ENCODE results near the gene LRRC63. TPM values are rescaled to one million over a fixed set of nuclear protein-coding genes. Genes with fewer than 3 reads are reported as not detected.

LRRC63 gene
- polyA plus RNA-seq, 1 of the 3 experiments (the other 2 are of a cell fraction), result 0.03 TPM

DNA sequence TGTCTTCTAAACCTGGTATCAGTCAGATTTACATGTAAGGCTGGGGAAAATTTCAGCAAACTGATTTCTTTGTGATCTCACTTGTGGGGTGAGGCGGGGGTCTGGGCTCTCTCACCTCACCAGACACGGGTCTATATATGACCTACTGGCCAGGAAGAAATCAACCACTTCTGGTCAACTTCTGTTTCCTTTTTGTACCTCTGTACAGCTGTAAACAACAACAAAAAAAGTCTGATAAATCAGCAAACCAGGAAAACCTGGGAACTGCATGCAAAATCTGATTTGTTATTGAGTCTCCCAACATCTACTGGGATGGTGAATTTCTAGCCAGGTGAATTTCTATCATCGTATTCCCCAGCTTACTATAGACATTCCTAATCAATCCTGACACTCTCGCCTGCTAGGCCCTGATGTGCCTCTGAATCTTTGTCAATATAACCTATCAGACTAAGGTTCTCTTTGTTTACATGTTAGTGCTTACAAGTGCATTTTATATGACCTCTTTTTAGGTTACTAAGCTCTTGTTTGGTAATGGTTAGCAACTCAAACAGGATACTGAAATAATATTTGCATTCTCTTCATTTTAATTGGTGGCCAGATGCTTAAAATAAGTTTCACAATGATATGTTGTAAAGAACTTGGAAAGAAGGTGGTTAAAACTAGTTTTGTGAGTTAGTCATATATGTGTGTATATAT lies 77.7 kb downstream of the LRRC63 start:
- POLR2A ChIA-PET, result no interaction called here
- no peaks in the 10 kb centered on the region for H3K9me2 ChIP-seq
- H3K27me3 ChIP-seq (ENCODE audit: insufficient read depth), result no peaks in the 10 kb centered on the region
- H2AFZ ChIP-seq (ENCODE audit: low read depth), result no peak overlapping the region
- H3K79me2 ChIP-seq (ENCODE audit: insufficient read depth), result no peaks in the 10 kb centered on the region
- no peaks in the 10 kb centered on the region for H3K4me1 ChIP-seq (ENCODE audit: control insufficient read depth in 1 of 2, insufficient read depth in 2 of 2, low read depth in 1 of 2, low read length in 1 of 2)
- H3K4me2 ChIP-seq, result no peak overlapping the region
- no peaks in the 10 kb centered on the region for H3F3A ChIP-seq (replicated peaks; ENCODE audit: insufficient read depth)
- peak overlapping the region in 1 of 2 experiments; percentile 13; a peak in 1 of 4 replicates for H3K4me3 ChIP-seq (ENCODE audit: low read depth in 2 of 2, low read length in 1 of 2)
- no peak for DNase-seq
- H3K9me3 ChIP-seq, result no peaks in the 10 kb centered on the region
- CTCF ChIA-PET, result interaction anchor here (0.8 to 3.0 kb wide), 11 partner anchors 9 to 146 kb away, joined by 3 to 16 read pairs (median 3); no protein-coding TSS in a partner anchor
- no peak overlapping the region for H3K9ac ChIP-seq
- no peaks in the 10 kb centered on the region for H3K36me3 ChIP-seq (replicated peaks in 1 of 2; ENCODE audit: control insufficient read depth in 1 of 2, insufficient read depth in 2 of 2, low read length in 1 of 2)
- no peak overlapping the region for H3K27ac ChIP-seq (ENCODE audit: low read depth in 2 of 2, low read length in 1 of 2)
- WGBS (ENCODE audit: low lambda C conversion rate), result 51% methylated on average over 4 of the region's 4 CpGs
- no peaks in the 10 kb centered on the region for H4K20me1 ChIP-seq (ENCODE audit: insufficient read depth)
- TF ChIP-seq FOSL2 (IDR thresholded peaks at IDR 0.05; ENCODE audit: borderline replicate concordance, low read depth) (no peak), RAD21 (IDR thresholded peaks at IDR 0.05; ENCODE audit: low read length) (no peak), FOXM1 (IDR thresholded peaks at IDR 0.05; ENCODE audit: low read depth) (no peak), RCOR1 (IDR thresholded peaks at IDR 0.05; ENCODE audit: low read length) (no peak), TCF12 (IDR thresholded peaks at IDR 0.05) (no peak), ZBTB33 (IDR thresholded peaks at IDR 0.05; ENCODE audit: borderline replicate concordance, low read depth) (no peak)

DNA sequence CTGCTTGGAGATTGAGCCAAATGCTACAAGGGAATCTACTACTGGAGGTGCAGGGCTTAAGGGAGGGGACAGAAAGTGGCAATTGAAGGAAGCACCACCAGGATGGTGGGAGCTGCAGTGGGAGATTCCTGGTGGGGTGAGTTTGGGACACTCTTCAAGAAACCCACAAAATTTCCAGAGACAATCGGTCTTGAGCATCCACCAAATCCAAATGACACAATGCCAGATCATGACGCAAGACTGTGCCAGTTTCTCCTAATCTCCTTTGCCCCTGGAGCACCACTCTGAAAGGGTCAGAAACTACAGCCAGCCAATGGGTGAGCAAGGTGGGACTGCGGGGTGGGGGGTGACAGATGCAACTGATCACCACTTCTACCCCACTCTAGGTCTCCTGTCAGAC lies 78.7 kb downstream of the LRRC63 start:
- Histone ChIP-seq H4K20me1 (ENCODE audit: insufficient read depth) (no peaks in the 10 kb centered on the region), H3K9me2 (no peaks in the 10 kb centered on the region), H2AFZ (ENCODE audit: low read depth) (no peak overlapping the region), H3F3A (replicated peaks; ENCODE audit: insufficient read depth) (peaks cover 2% of the 10 kb centered on the region), H3K9me3 (no peaks in the 10 kb centered on the region), H3K4me2 (no peak overlapping the region), H3K27me3 (ENCODE audit: insufficient read depth) (no peaks in the 10 kb centered on the region), H3K36me3 (replicated peaks in 1 of 2; ENCODE audit: control insufficient read depth in 1 of 2, insufficient read depth in 2 of 2, low read length in 1 of 2) (no peaks in the 10 kb centered on the region), H3K79me2 (ENCODE audit: insufficient read depth) (no peaks in the 10 kb centered on the region), H3K4me3 (ENCODE audit: low read depth in 2 of 2, low read length in 1 of 2) (no peak overlapping the region), H3K9ac (no peak overlapping the region), H3K27ac (ENCODE audit: low read depth in 2 of 2, low read length in 1 of 2) (no peak overlapping the region), H3K4me1 (ENCODE audit: control insufficient read depth in 1 of 2, insufficient read depth in 2 of 2, low read depth in 1 of 2, low read length in 1 of 2) (peaks cover 0 to 8% of the 10 kb centered on the region in 2 experiments; a peak in 1 of 4 replicates)
- ChIA-PET POLR2A (no interaction called here), CTCF (interaction anchor here (1.2 to 3.0 kb wide), 5 partner anchors 10 to 147 kb away, joined by 3 to 16 read pairs (median 5); no protein-coding TSS in a partner anchor)
- no peak for DNase-seq
- no peak for TF ChIP-seq MXI1 (IDR thresholded peaks at IDR 0.05; ENCODE audit: low read depth, low read length)
- TF ChIP-seq RAD21 (IDR thresholded peaks at IDR 0.05; ENCODE audit: low read length), result no peak
- TF ChIP-seq FOXM1 (IDR thresholded peaks at IDR 0.05; ENCODE audit: low read depth), result no peak
- TF ChIP-seq YY1 (IDR thresholded peaks at IDR 0.05; ENCODE audit: low read depth), result no peak
- TF ChIP-seq TCF12 (IDR thresholded peaks at IDR 0.05), result no peak
- TF ChIP-seq IRF3 (IDR thresholded peaks at IDR 0.05; ENCODE audit: low read depth, low read length), result no peak
- TF ChIP-seq ZBTB33 (IDR thresholded peaks at IDR 0.05; ENCODE audit: borderline replicate concordance, low read depth), result no peak
- no peak for TF ChIP-seq EZH2phosphoT487 (IDR thresholded peaks at IDR 0.05; ENCODE audit: borderline replicate concordance, low read depth)
- no peak for TF ChIP-seq USF2 (IDR thresholded peaks at IDR 0.05; ENCODE audit: borderline replicate concordance, low read depth, low read length)
- no peak for TF ChIP-seq TEAD4 (IDR thresholded peaks at IDR 0.05; ENCODE audit: borderline replicate concordance, insufficient read depth)
- no peak for TF ChIP-seq PBX3 (IDR thresholded peaks at IDR 0.05)
- no peak for TF ChIP-seq FOSL2 (IDR thresholded peaks at IDR 0.05; ENCODE audit: borderline replicate concordance, low read depth)
- no peak for TF ChIP-seq SMC3 (IDR thresholded peaks at IDR 0.05; ENCODE audit: low read depth, low read length)
- TF ChIP-seq RCOR1 (IDR thresholded peaks at IDR 0.05; ENCODE audit: low read length), result no peak
- TF ChIP-seq NRF1 (IDR thresholded peaks at IDR 0.05; ENCODE audit: low read depth, low read length), result no peak
- no peak for TF ChIP-seq RXRA (IDR thresholded peaks at IDR 0.05; ENCODE audit: borderline replicate concordance, low read depth)
- 29% methylated on average over 1 of the region's 3 CpGs for WGBS (ENCODE audit: low lambda C conversion rate)
